HG03575 (cell line): ENCODE measurements around the gene LPP.

Experiments used
- ATAC-seq: cut with Tn5 transposase; IDR thresholded peaks from one replicate; pipeline ENCODE4 v1.9.1; 2021; ENCODE audit not compliant: unreplicated experiment, insufficient number of reproducible peaks, low FRiP score; ENCODE audit errors: extremely low read depth

Gene LPP

DNA sequence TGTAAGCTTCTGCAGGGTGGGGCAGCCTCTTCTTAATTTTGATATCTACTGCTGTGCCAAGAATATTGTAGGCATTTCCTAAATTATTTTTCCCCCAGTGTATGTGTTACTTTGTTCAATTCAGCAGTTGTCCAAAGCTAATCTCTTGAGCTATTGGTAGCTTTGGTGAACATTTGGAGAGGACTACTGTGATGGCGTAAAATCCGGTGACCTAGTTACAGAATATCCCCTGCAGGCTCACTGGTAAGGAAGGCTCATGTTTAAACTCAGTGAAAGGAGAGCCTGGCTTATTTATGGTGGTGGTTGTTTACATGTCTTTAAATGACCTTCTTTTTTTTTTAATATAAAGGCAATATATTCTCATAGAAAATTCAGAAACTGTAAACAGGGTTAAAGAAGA, 105.6 kb downstream of the LPP start:
- no peak for ATAC-seq

DNA sequence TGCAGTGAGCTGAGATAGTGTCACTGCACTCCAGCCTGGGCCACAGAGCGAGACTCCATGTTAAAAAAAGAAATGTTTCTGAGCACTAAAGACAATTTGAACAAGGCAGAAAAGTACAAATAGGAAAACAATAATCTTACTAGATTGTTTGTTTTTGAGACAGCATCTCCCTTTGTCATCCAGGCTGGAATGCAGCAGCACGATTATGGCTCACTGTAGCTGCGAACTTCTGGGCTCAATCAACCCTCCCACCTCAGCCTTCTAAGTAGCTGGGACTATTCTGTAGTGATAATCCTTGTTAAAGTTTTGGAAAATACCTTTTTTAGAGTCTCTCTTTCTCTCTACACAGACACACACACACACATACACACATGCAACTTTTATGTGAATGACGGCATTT, 107.1 kb downstream of the LPP start:
- ATAC-seq, result no peak

DNA sequence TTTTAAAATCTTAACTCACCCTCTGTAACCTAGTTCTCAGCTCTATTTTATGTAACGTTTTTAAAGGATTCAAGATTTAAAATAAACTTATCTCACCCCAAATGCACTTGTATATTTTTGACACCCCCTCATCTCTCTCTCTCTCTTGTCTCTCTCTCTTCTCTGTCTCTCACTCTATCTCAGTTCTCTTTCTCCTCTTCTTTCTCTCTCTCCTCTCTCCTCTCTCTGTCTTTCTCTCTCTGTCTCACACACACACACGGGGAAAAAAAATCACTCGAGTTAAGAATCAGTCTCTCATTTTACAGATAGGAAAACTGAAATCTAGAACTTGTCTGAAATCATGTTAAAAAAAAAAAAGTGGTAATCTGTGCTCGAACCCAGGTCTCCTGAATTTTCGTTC, 108.5 kb downstream of the LPP start:
- no peak for ATAC-seq

DNA sequence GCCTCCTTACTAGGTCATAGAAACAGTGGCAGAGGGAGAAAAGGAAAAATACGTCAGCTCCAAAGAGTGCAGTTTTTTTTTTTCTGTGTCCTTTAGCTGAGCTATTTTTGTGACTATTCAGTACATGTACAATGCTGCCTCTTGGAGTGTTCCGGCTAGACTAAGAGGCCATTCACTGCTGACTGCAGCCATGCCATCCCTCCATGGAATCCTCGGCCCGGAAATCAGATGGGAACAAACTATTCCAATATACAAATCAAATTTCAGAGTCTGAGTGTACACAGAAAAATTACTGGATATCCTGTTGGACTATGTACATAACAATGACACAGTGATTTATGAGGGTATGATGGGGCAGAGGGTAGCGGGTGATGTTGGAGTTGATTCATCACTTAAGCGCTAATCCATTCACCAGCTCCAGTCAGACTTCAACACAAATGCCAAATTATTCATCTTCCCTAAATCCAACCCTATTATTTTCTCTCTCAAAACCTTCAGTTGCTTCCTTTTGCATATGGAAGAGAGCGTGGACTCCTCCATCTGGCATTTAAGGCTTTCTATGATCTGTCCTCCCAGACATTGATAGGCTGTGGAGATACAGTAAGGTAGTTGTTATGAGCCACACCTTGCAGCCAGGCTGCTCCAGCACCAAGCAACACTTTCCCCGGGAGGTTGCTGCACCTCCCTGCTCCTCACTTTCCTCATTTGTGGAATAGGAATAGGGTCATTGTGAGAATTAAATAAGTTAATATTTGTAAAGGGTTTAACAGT, 109.1 kb downstream of the LPP start:
- ATAC-seq, result no peak

- no peak for ATAC-seq
Measured at GRCh38 chr3:188264226-188265207, 110.6 kb downstream of the LPP start.

DNA sequence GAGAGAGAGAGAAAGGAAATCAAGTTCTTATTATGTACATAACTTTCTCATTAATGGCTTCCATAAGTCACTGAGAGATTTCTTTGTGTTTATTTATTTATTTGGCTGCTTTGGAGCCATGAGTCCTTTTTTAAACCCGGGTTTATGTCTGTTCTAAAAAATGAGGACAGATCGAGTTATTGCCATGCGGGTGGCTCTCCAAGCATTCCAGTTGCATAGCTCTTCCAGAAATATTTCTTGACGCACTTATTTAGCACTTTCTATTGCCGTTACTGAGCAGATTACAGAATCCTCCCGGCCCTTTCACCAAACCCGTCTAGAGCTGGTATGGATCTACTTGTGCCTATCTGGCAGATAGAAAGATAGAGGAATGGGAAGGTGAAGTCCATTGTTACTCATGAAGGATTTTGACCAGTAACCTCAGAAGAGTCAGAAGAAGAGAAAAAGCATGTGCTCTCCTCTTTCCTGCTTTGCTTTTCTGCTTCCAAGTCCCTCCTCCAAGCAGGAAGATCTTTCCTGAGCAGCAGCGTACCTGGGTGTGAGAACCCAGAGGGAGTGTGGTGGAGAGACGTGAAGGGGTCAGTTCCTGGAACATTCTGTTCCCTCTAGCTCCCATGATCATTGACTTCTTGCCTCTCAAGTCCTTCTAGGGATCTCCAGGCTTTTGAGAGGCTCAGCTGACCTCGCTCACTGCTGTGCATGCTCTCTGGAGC, 112.8 kb downstream of the LPP start:
- no peak for ATAC-seq

DNA sequence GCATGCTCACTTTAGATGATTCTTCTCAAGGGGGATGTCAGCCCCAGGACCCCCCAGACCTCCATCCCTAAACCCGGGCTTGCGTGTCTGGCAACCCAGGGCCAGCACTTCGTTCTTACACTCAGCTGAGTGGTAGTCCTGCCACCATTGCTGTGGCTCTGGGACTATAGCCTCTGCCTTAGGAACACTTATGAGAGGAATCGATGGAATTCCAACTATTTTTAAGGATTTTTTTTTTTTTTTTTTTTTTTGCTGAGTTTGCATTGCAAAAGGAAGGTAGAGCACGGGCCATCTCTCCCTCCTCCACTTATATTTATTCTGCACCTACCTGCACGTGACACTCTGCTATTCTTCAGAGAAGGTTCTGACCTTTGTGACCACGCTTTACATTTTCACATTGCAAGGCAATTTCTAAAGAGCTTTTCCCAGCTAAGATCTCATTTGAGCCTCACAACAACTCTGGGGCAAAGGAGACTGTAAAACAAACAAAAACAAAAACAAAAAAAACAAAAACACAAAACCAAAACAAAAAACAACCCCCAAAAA, 113.9 kb downstream of the LPP start:
- no peak for ATAC-seq

- no peak for ATAC-seq
Measured at GRCh38 chr3:188268336-188268735, 114.4 kb downstream of the LPP start.

DNA sequence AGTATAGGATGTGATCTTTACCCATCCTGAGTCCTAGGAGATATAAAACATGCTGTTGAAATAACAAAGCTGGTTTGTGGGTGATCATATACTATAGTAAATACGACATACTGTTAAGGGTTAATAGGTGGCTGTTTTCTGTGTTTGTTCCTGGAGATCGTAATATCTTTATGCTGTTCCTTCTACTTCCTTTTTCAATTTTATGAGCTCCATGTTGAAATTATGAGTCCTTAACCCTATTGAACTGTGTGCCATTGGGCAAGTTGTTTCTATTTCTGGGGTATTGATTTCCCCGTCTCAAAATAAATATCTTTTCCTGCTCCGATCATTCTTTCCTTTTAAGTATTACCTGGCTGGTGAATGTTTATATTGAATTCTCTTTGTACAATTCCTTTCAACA, 115.1 kb downstream of the LPP start:
- ATAC-seq, result no peak

- no peak for ATAC-seq
Measured at GRCh38 chr3:188270423-188270972, 116.5 kb downstream of the LPP start.

DNA sequence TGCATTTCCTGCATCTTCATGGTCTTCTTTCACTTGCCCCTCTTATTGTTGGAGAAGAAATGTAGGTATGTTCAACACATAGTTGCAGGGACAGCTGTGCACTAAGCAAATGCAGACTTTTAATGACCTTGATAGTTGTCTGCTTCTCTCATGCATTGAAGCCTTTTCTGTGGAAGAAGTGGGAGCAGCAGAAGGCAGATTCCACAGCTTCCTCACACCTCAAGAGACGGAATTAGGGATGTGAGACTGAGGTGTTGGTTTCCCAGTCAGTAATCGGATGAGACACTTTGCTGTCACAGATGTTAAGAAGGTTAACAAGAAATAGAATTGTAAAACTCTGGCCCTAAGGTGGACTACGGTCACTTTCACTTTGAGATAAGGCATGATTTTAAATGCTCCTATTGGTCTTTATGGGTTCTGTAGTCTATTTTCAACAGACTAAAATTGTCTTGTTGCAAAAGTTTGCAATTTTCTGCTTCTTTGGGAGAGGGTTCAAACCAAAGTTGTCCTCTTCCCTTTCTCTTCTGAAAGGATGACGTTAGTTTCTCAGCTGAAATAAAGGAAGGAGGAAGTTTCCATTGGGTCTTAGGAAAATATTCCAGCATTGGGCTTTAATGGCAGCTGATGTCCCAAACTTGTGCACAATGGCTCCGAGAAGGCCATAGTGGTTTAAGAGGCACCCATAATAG, 117.4 kb downstream of the LPP start:
- no peak for ATAC-seq

DNA sequence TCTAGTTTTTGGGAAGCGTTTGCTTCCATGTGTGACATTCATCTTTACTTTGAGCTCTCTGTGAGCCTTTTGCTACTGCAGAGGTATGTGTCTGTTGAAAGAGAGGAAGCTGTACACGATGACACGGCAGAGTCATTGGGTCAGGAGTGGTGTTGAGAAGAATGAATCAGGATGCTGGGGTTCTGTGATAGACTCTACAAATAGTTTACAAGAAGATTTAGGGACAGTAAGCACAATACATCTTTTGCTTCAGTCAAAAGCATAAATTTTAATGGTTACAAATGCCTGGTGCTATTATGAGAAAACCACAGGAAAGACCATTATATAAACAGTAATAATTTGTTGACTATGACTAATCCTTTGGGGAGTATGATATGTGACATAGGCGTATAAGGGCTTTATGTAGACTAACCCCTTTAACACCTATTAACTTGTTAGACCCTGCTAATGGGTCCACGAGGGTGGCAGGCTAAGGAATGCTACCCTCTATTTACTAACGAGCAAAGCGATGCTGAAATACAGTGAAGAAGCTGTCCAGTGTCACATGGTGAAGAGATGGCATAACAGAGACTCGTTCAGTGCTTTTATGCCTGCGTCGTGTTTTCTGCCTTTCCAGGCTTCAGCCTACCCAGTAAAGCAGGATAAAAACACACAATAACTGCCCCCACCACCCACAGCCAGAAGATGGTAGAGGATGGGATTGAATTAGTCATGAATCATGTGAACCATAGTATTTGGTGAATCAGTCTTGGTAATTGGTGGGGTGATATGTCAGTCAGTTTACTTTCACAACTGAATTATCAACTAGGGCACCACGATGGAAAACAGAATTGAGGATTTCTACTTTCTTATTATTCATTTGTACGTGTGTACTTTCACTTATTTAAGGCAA, 118.8 kb downstream of the LPP start:
- ATAC-seq, result no peak

- no peak for ATAC-seq
Measured at GRCh38 chr3:188274249-188274915, 120.4 kb downstream of the LPP start.

DNA sequence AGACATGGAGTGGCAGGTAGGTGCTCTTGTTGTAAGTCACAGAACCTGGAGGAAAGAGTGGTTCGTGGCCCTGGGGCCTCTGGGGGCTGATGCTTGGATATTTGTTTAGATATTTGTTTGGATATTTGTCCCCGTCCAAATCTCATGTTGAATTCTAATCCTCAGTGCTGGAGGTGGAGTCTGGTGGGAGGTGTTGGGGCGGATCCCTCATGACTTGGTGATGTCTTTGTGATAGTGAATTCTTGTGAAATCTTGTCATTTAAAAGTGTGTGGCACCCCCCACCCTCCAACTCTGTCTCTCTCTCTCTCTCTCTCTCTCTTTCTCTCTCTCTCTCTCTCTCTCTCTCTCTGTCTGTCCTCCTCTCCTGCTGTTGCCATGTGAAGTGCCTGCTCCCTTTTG, 122.4 kb downstream of the LPP start:
- ATAC-seq, result no peak

DNA sequence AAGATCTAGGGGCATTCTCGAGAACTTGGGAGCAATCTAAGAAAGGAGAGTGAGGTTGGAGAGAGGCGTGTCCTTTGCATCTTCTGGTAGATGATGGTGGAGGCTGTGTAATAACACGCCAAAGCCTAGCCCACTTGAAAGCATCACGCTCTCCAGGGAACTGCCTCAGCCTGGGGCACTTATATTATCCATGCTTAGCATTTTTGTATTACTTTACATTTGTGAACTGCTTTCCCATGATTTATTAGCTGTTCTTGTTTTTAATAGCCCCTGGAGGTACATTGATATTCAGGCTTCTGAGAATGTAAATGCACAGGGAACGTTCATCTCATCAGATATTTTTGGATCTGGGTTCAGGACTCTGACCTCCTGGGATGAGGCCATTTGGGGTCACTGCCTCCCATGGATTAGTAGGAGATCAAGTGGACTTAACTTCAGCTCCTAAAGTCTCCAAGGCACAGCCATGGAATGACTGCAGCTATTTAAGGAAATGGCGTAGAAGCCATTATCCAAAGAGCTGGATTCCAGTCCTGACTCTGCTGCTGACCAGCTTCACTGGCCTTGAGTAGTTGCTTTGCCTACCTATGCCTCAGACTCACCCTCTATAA, 124.9 kb downstream of the LPP start:
- no peak for ATAC-seq

- ATAC-seq, result no peak
Measured at GRCh38 chr3:188279502-188280335, 125.8 kb downstream of the LPP start.
